Keratinocyte (primary cell): ENCODE results near the gene THAP11. TPM values are rescaled to one million over a fixed set of nuclear protein-coding genes. Genes with fewer than 3 reads are reported as not detected.

Source experiments
- DNase-seq: peaks from one replicate; pipeline ENCODE4 v3.0.0-alpha.2; 2011; ENCODE audit warnings: low read depth, missing footprints, low spot score
- FAIRE-seq: peaks from 2 replicates; lab custom pipeline; 2011; peaks lifted over from hg19 to GRCh38; lab: Jason Lieb, UNC
- H2AFZ ChIP-seq: 2 replicates; pipeline ENCODE4 v1.6.0; 2012; ENCODE audit warnings: low read length, control low read depth, inconsistent platforms; ENCODE audit not compliant: control insufficient read depth
- H3K27ac ChIP-seq: 2 replicates; pipeline ENCODE4 v1.5.1; 2011; ENCODE audit warnings: low read length; ENCODE audit not compliant: control insufficient read depth, insufficient read depth
- H3K27me3 ChIP-seq: 3 replicates; pipeline ENCODE4 v1.6.0; 2011; ENCODE audit warnings: low read length; ENCODE audit not compliant: control insufficient read depth, insufficient read depth; ENCODE audit errors: extremely low read depth
- H3K36me3 ChIP-seq, 2 experiments: 2 replicates in 1 of 2; 3 replicates in 1 of 2; pipeline ENCODE4 v1.5.1; 2011; ENCODE audit warnings: low read length in 2 of 2, mild to moderate bottlenecking in 1 of 2; ENCODE audit not compliant: control insufficient read depth in 2 of 2, insufficient read depth in 2 of 2; ENCODE audit errors: extremely low read depth in 1 of 2
- H3K4me1 ChIP-seq: 3 replicates; pipeline ENCODE4 v1.5.1; 2011; ENCODE audit warnings: low read length; ENCODE audit not compliant: control insufficient read depth, insufficient read depth; ENCODE audit errors: extremely low read depth
- H3K4me2 ChIP-seq: 3 replicates; pipeline ENCODE4 v1.6.0; 2011; ENCODE audit warnings: low read depth, low read length; ENCODE audit not compliant: control insufficient read depth, insufficient read depth; ENCODE audit errors: extremely low read depth
- H3K4me3 ChIP-seq, 3 experiments: fragments of 200-600 bp in 1 of 3; sonication (generic) in 1 of 3; 2 replicates in 2 of 3; 3 replicates in 1 of 3; pipeline ENCODE4 v1.5.1; 2011 to 2016; ENCODE audit warnings: low read length in 3 of 3, mild to moderate bottlenecking in 3 of 3, control low read depth in 2 of 3, inconsistent platforms in 1 of 3, low read depth in 1 of 3, mixed read lengths in 1 of 3, mixed run types in 1 of 3, moderate library complexity in 1 of 3; ENCODE audit not compliant: control insufficient read depth in 2 of 3, insufficient read depth in 2 of 3; ENCODE audit errors: extremely low read depth in 1 of 3
- H3K79me2 ChIP-seq: 2 replicates; pipeline ENCODE4 v1.6.0; 2012; ENCODE audit warnings: low read length; ENCODE audit not compliant: control insufficient read depth, insufficient read depth
- H3K9ac ChIP-seq: 3 replicates; pipeline ENCODE4 v1.6.0; 2011; ENCODE audit warnings: low read length; ENCODE audit not compliant: control insufficient read depth, insufficient read depth; ENCODE audit errors: extremely low read depth
- H3K9me1 ChIP-seq: 3 replicates; pipeline ENCODE4 v1.6.0; 2011; ENCODE audit warnings: low read length; ENCODE audit not compliant: control insufficient read depth, insufficient read depth; ENCODE audit errors: extremely low read depth
- H3K9me3 ChIP-seq: 2 replicates; pipeline ENCODE4 v1.5.1; 2012; ENCODE audit warnings: low read depth, low read length; ENCODE audit not compliant: control insufficient read depth
- H4K20me1 ChIP-seq: 3 replicates; pipeline ENCODE4 v1.6.0; 2011; ENCODE audit warnings: low read length; ENCODE audit not compliant: control insufficient read depth, insufficient read depth; ENCODE audit errors: extremely low read depth
- EZH2 ChIP-seq: IDR thresholded peaks from one replicate; pipeline ENCODE4 v1.6.1; 2012; ENCODE audit warnings: inconsistent platforms, mild to moderate bottlenecking, low read length, moderate library complexity
- dilution Hi-C: fragments of 300-500 bp; cut with MboI; formaldehyde crosslinking; loops from one replicate; pipeline ENCODE4 v1.7.0; 2020; ENCODE audit warnings: low sequenced_read_pairs; ENCODE audit not compliant: extremely low pct_ligation_motif_present
- polyA plus RNA-seq, 5 experiments: library from polyadenylated mRNA; depleted of rRNA in 3 of 5; stranded (reverse) in 3 of 5; stranded (forward) in 1 of 5; unstranded in 1 of 5; fragments of >200 nt; gene quantifications; 1 replicate in 1 of 5; 2 replicates in 3 of 5; 3 replicates in 1 of 5; pipeline versions ENCODE4 v1.2.1 to v1.2.3, GENCODE V29; 2011 to 2012; ENCODE audit warnings: missing spikeins in 2 of 5, low read depth in 1 of 5, low replicate concordance in 1 of 5
- TF ChIP-seq, protein P1 (sequence below), 3 experiments: IDR thresholded peaks in 1 of 3; conservative IDR thresholded peaks in 1 of 3; optimal IDR thresholded peaks in 1 of 3; 2 replicates in 2 of 3; 3 replicates in 1 of 3; pipeline versions ENCODE3 to v1.5.1; 2011; ENCODE audit warnings: low read length in 3 of 3, mild to moderate bottlenecking in 3 of 3, moderate library complexity in 2 of 3, control low read depth in 1 of 3, inconsistent platforms in 1 of 3; ENCODE audit not compliant: insufficient read depth in 2 of 3; ENCODE audit errors: extremely low read depth in 1 of 3

THAP11 gene
- polyA plus RNA-seq, 1 donor (not counting 4 experiments of a cell fraction or from before 2014, with no cell fraction given): 11.8 TPM

GRCh38 chr16:67847064-67847861 is 5.1 kb downstream of the THAP11 start, which contains the start of gene CENPT:
Gene CENPT, minus strand, starts transcription at chr16:67847693. Its CDS starts 13,834 bp downstream, at chr16:67833859.
- no peaks in the 10 kb centered on the region for H3K27me3 ChIP-seq
- peaks cover 6 to 13% of the 10 kb centered on the region in 2 experiments for H3K36me3 ChIP-seq
- dilution Hi-C loops: no loop called here
- peak within 1 kb of the TSS; percentile 100 for H3K9ac ChIP-seq
- peak within 1 kb of the TSS; percentile 98 for H3K4me2 ChIP-seq
- H3K9me1 ChIP-seq: peaks cover 6% of the 10 kb centered on the region
- FAIRE-seq: no peak
- H3K27ac ChIP-seq: peak within 1 kb of the TSS; percentile 97
- peaks cover 2% of the 10 kb centered on the region for H4K20me1 ChIP-seq
- H2AFZ ChIP-seq: peak within 1 kb of the TSS; percentile 82
- no peak for DNase-seq
- peaks cover 48% of the 10 kb centered on the region for H3K4me1 ChIP-seq
- TF ChIP-seq, protein P1, sequence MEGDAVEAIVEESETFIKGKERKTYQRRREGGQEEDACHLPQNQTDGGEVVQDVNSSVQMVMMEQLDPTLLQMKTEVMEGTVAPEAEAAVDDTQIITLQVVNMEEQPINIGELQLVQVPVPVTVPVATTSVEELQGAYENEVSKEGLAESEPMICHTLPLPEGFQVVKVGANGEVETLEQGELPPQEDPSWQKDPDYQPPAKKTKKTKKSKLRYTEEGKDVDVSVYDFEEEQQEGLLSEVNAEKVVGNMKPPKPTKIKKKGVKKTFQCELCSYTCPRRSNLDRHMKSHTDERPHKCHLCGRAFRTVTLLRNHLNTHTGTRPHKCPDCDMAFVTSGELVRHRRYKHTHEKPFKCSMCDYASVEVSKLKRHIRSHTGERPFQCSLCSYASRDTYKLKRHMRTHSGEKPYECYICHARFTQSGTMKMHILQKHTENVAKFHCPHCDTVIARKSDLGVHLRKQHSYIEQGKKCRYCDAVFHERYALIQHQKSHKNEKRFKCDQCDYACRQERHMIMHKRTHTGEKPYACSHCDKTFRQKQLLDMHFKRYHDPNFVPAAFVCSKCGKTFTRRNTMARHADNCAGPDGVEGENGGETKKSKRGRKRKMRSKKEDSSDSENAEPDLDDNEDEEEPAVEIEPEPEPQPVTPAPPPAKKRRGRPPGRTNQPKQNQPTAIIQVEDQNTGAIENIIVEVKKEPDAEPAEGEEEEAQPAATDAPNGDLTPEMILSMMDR (optimal IDR thresholded peaks at IDR 0.05 in 1 of 3, IDR thresholded peaks at IDR 0.05 in 1 of 3, conservative IDR thresholded peaks at IDR 0.05 in 1 of 3; ENCODE audit: extremely low read depth in 1 of 3, insufficient read depth in 2 of 3, low read length in 3 of 3): no peak
- no peak for TF ChIP-seq EZH2
- H3K4me3 ChIP-seq: peak within 1 kb of the TSS; percentile 92 to 97 (median 97)
- no peaks in the 10 kb centered on the region for H3K9me3 ChIP-seq
- H3K79me2 ChIP-seq: peaks cover 75% of the 10 kb centered on the region

- Histone ChIP-seq H3K9me3 (no peaks in the 10 kb centered on the region), H3K4me2 (peak overlapping the region; percentile 98), H3K9ac (peak overlapping the region; percentile 100), H4K20me1 (peaks cover 2% of the 10 kb centered on the region), H3K27ac (peak overlapping the region; percentile 97), H3K9me1 (peaks cover 6% of the 10 kb centered on the region), H3K36me3 (peaks cover 5 to 13% of the 10 kb centered on the region in 2 experiments), H3K79me2 (peaks cover 75% of the 10 kb centered on the region), H3K4me1 (peaks cover 40% of the 10 kb centered on the region), H3K27me3 (no peaks in the 10 kb centered on the region), H2AFZ (no peak overlapping the region), H3K4me3 (peak overlapping the region; percentile 92 to 97 (median 97))
- dilution Hi-C loops: no loop called here
- no peak for FAIRE-seq
- no peak for TF ChIP-seq EZH2
- TF ChIP-seq, protein P1 (optimal IDR thresholded peaks at IDR 0.05 in 1 of 3, IDR thresholded peaks at IDR 0.05 in 1 of 3, conservative IDR thresholded peaks at IDR 0.05 in 1 of 3; ENCODE audit: extremely low read depth in 1 of 3, insufficient read depth in 2 of 3, low read length in 3 of 3): no peak
- DNase-seq: no peak
Measured at GRCh38 chr16:67848118-67848517, 6.0 kb downstream of the THAP11 start.
